K562 (cell line): ENCODE data around the gene RNF217. TPM values are rescaled to one million over a fixed set of nuclear protein-coding genes. Genes with fewer than 3 reads are reported as not detected.
A peak's percentile ranks its signal among the peaks of the same experiment; 100 is the strongest.

Experiments
- ATAC-seq: fragments of 200-7000 bp; cut with Tn5 transposase; 3 replicates; pipeline ENCODE4 v1.9.1; 2020; ENCODE audit warnings: moderate library complexity
- BruUV-seq: library from RNA; stranded (reverse); fragments of 400-500 nt; replicated peaks from 2 replicates; lab custom pipeline; 2021; lab: Mats Ljungman, UMichigan
- CTCF ChIA-PET: fragments of 300-600 bp; formaldehyde crosslinking; extraction: SDS; loops from one replicate; lab custom pipeline; 2021; ENCODE audit warnings: low intra/inter-chr PET ratio; lab: Yijun Ruan, JAX
- POLR2A ChIA-PET: fragments of 300-600, 350-650 bp; sonication (Branson Sonifier 250); formaldehyde crosslinking; extraction: SDS; loops from one replicate; lab custom pipeline; 2021; ENCODE audit warnings: antibody characterized with exemption, inconsistent platforms; lab: Yijun Ruan, JAX
- DNase-seq, 4 experiments: peaks; one replicate each; pipeline versions ENCODE4 v3.0.0 to v3.0.0-alpha.2; 2011 to 2018; ENCODE audit warnings: low spot score in 3 of 4, mixed read lengths in 3 of 4; ENCODE audit errors: extremely low read depth in 1 of 4
- FAIRE-seq: peaks from 2 replicates; lab custom pipeline; 2011; peaks lifted over from hg19 to GRCh38; lab: Jason Lieb, UNC
- H2AFZ ChIP-seq: 2 replicates; pipeline ENCODE4 v1.6.0; 2011; ENCODE audit warnings: low read depth, low read length, control low read depth, inconsistent platforms
- H3K27ac ChIP-seq: fragments of 200-600 bp; 3 replicates; pipeline ENCODE4 v1.8.0; 2011; ENCODE audit warnings: low read depth, mild to moderate bottlenecking, control low read depth, inconsistent platforms, low read length, moderate library complexity, mixed read lengths; ENCODE audit errors: extremely low read depth
- H3K27me3 ChIP-seq, 2 experiments: fragments of 300-600 bp in 1 of 2; 2 replicates in 1 of 2; 3 replicates in 1 of 2; pipeline versions ENCODE4 v1.6.0 to v1.8.0; 2011; ENCODE audit warnings: inconsistent platforms in 2 of 2, low read length in 2 of 2, mild to moderate bottlenecking in 1 of 2, mixed read lengths in 1 of 2, moderate library complexity in 1 of 2; ENCODE audit not compliant: control insufficient read depth in 2 of 2, insufficient read depth in 2 of 2
- H3K36me3 ChIP-seq: fragments of 300-600 bp; 3 replicates; pipeline ENCODE4 v1.8.0; 2011; ENCODE audit warnings: mild to moderate bottlenecking, low read length, inconsistent platforms; ENCODE audit not compliant: control insufficient read depth, insufficient read depth
- H3K4me1 ChIP-seq, 2 experiments: fragments of 200-600 bp in 1 of 2; replicated peaks in 1 of 2; 2 replicates in 1 of 2; 3 replicates in 1 of 2; pipeline versions ENCODE4 v1.5.1 to v1.8.0; 2011; ENCODE audit warnings: inconsistent platforms in 2 of 2, low read length in 2 of 2, mild to moderate bottlenecking in 1 of 2, mixed read lengths in 1 of 2, moderate library complexity in 1 of 2; ENCODE audit not compliant: control insufficient read depth in 2 of 2, insufficient read depth in 2 of 2
- H3K4me2 ChIP-seq: 2 replicates; pipeline ENCODE4 v1.6.1; 2011; ENCODE audit warnings: low read length, control low read depth, inconsistent platforms, mixed read lengths; ENCODE audit not compliant: insufficient read depth
- H3K4me3 ChIP-seq: fragments of 200-600 bp; sonication (generic), shearing (Covaris generic); 2 replicates; pipeline ENCODE4 v1.5.1; 2016; ENCODE audit warnings: control low read depth, inconsistent platforms
- H3K79me2 ChIP-seq: fragments of 200-600 bp; 3 replicates; pipeline ENCODE4 v1.8.0; 2011; ENCODE audit warnings: low read length, inconsistent platforms; ENCODE audit not compliant: control insufficient read depth, insufficient read depth
- H3K9ac ChIP-seq, 2 experiments: 2 replicates each; pipeline versions ENCODE4 v1.6.0 to v1.6.1; 2011; ENCODE audit warnings: low read depth in 2 of 2, low read length in 2 of 2, control low read depth in 1 of 2, inconsistent platforms in 1 of 2, mild to moderate bottlenecking in 1 of 2, mixed read lengths in 1 of 2; ENCODE audit not compliant: insufficient read depth in 1 of 2
- H3K9me1 ChIP-seq: one replicate; pipeline ENCODE4 v1.6.0; 2011; ENCODE audit warnings: inconsistent platforms, mild to moderate bottlenecking, low read length, moderate library complexity; ENCODE audit not compliant: control insufficient read depth, insufficient read depth
- H3K9me3 ChIP-seq: replicated peaks from 2 replicates; pipeline ENCODE4 v1.5.1; 2011; ENCODE audit warnings: low read depth, low read length, inconsistent platforms; ENCODE audit not compliant: control insufficient read depth, insufficient read depth
- H4K20me1 ChIP-seq: replicated peaks from 2 replicates; pipeline ENCODE4 v1.6.1; 2011; ENCODE audit warnings: low read length, inconsistent platforms, mixed read lengths; ENCODE audit not compliant: control insufficient read depth, insufficient read depth
- CBFA2T3 ChIP-seq: fragments of 450-650 bp; IDR thresholded peaks from 2 replicates; pipeline ENCODE4 v1.6.1; 2017
- CCNT2 ChIP-seq: IDR thresholded peaks from 2 replicates; pipeline ENCODE4 v1.6.1; 2011; ENCODE audit warnings: borderline replicate concordance, low read depth, mild to moderate bottlenecking, moderate library complexity, mixed read lengths, low read length; ENCODE audit not compliant: insufficient read length; ENCODE audit errors: extremely low read depth
- DIDO1 ChIP-seq: fragments of 450-650 bp; IDR thresholded peaks from 2 replicates; pipeline ENCODE4 v1.6.1; 2016; ENCODE audit warnings: low read depth, missing biosample characterization, missing genetic modification characterization
- MAFG ChIP-seq: fragments of 450-650 bp; conservative IDR thresholded peaks from 2 replicates; pipeline ENCODE4 v1.6.1; 2016; ENCODE audit warnings: missing genetic modification characterization, missing compliant biosample characterization
- MAFK ChIP-seq: IDR thresholded peaks from 2 replicates; pipeline ENCODE4 v1.6.1; 2011; ENCODE audit warnings: low read length, improper control_type of control experiment
- NFE2 ChIP-seq: IDR thresholded peaks from 2 replicates; pipeline ENCODE4 v1.6.1; 2014; ENCODE audit warnings: antibody characterized with exemption, low read depth
- SOX6 ChIP-seq: fragments of 450-650 bp; IDR thresholded peaks from 2 replicates; pipeline ENCODE4 v1.6.1; 2014; ENCODE audit warnings: mild to moderate bottlenecking
- ZBTB17 ChIP-seq: fragments of 450-650 bp; formaldehyde crosslinking; IDR thresholded peaks from 2 replicates; pipeline ENCODE4 v1.4.0; 2020; ENCODE audit warnings: mild to moderate bottlenecking
- ZEB2 ChIP-seq: fragments of 450-650 bp; IDR thresholded peaks from 2 replicates; pipeline ENCODE4 v1.6.1; 2016
- ZNF699 ChIP-seq: fragments of 250-450 bp; sonication (Bioruptor Pico); IDR thresholded peaks from 2 replicates; pipeline ENCODE4 v1.8.0; 2021; ENCODE audit warnings: mild to moderate bottlenecking, moderate library complexity; ENCODE audit not compliant: insufficient replicate concordance
- WGBS: fragments of 100-300 bp; shearing (Covaris generic); methylation state at CpG from one replicate; pipeline ENCODE4 v1.1.6; 2016; ENCODE audit warnings: low coverage, mixed read lengths; ENCODE audit not compliant: insufficient coverage; ENCODE audit errors: missing lambda C conversion rate; 5-methylcytosine and 5-hydroxymethylcytosine counted together
- in situ Hi-C: fragments of 300-500 bp; cut with MboI; formaldehyde crosslinking; loops from 4 replicates; pipeline ENCODE4 v1.15.0; 2018; ENCODE audit warnings: inconsistent platforms, mixed read lengths
- intact Hi-C: fragments of 100-400 bp; cut with micrococcal nuclease; formaldehyde crosslinking; loops from 2 replicates; pipeline ENCODE4 v1.14.2; 2022
- polyA plus RNA-seq, 8 experiments: library from polyadenylated mRNA; depleted of rRNA in 4 of 8; stranded (reverse) in 5 of 8; unstranded in 3 of 8; fragments of >200 nt; fragmentation: Nextera tagmentation in 2 of 8; fragmentation: Illumina TruSeq in 1 of 8; extraction: Ambion mirVana in 2 of 8; extraction: Trizol in 1 of 8; gene quantifications; 2 replicates each; pipeline versions ENCODE4 v1.2.1 to v1.2.3, GENCODE V29; 2011 to 2014; ENCODE audit warnings: inconsistent platforms in 1 of 8, missing spikeins in 1 of 8
- total RNA-seq, 7 experiments: library from RNA; depleted of rRNA in 6 of 7; stranded (reverse); fragments of >200 nt in 6 of 7; fragmentation: Illumina TruSeq in 2 of 7; extraction: Trizol in 2 of 7; gene quantifications; 2 replicates each; pipeline versions ENCODE4 v1.2.1 to v1.2.3, GENCODE V29; 2011 to 2021; ENCODE audit warnings: low replicate concordance in 1 of 7
- TF ChIP-seq, protein P1 (sequence below): sonication (generic); formaldehyde crosslinking; IDR thresholded peaks from 2 replicates; pipeline ENCODE4 v1.8.0; 2022; ENCODE audit warnings: mild to moderate bottlenecking, missing genetic modification reagents
- TF ChIP-seq, protein P2 (sequence below): sonication (generic); formaldehyde crosslinking; IDR thresholded peaks from 2 replicates; pipeline ENCODE4 v1.8.1; 2023; ENCODE audit warnings: mild to moderate bottlenecking, missing genetic modification reagents, moderate library complexity
- TF ChIP-seq, protein P3 (sequence below): IDR thresholded peaks from 2 replicates; pipeline ENCODE4 v1.6.1; 2012; ENCODE audit warnings: low read depth, low read length, improper control_type of control experiment, borderline replicate concordance

Gene RNF217
- total and polyA plus RNA-seq, 9 of the 15 experiments (the other 6 are each of a cell fraction or from before 2014, with no cell fraction given) = 2.9 to 25.6 (median 12.0) TPM

DNA sequence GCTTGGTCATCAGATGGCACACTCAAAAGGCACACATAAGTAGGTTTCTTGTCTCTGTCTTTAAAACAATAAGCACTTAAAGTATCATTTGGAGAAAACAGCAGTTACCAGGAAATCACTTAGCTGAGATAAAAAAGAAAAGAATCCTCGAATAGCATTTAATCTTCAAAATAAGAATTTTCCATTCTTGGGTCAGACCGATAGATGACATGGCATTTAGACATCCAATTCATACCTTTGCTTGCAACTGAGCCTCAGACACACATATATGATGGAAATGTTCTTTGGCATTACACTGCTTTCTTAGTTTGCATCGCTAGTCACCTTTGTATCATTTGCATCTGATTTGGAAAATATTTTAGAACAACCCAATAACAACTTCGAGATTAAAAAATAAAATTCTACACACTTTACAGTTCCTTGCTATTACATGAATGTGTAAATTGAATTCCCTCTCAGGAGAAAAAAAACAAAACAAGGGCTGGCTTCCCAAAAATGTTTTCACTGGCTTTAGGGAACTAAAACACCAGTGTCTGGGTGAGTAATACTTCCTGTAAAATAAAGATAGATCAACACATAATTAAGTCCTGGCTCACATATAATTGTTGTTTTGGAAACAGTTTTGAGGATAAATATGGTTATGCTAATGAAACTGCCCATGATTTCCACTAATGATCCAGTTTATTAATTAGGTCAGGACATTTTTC is 1.3 kb upstream of the RNF217 start:
- intact Hi-C loops = loop anchor here (2.0 to 10.0 kb wide), 4 partner anchors 90 to 824 kb away; partner anchors contain the start of genes HDDC2 and TPD52L1
- peak overlapping the region; percentile 81 for H2AFZ ChIP-seq
- H3K9me3 ChIP-seq = no peaks in the 10 kb centered on the region
- peaks cover 2% of the 10 kb centered on the region for H3K36me3 ChIP-seq
- peaks cover 53% of the 10 kb centered on the region for H3K79me2 ChIP-seq
- ChIA-PET CTCF (no interaction called here), POLR2A (interaction anchor here (1.5 kb wide), 1 partner anchor 9 kb away, joined by 6 read pairs; no protein-coding TSS in a partner anchor)
- peak overlapping the region; percentile 75 for H3K4me3 ChIP-seq
- H3K4me1 ChIP-seq = peaks cover 17 to 18% of the 10 kb centered on the region in 2 experiments
- in situ Hi-C loops = no loop called here
- H4K20me1 ChIP-seq = no peaks in the 10 kb centered on the region
- DNase-seq (peak in 2 of 4 experiments; percentile 12 to 33), ATAC-seq (no peak), FAIRE-seq (no peak)
- no peaks in the 10 kb centered on the region for H3K9me1 ChIP-seq
- H3K4me2 ChIP-seq = peak overlapping the region; percentile 93
- peak overlapping the region; percentile 84 for H3K27ac ChIP-seq
- TSS peak; percentile 47 for BruUV-seq
- peak overlapping the region in 1 of 2 experiments; percentile 89; a peak in 2 of 4 replicates for H3K9ac ChIP-seq
- no peaks in the 10 kb centered on the region for H3K27me3 ChIP-seq
- WGBS = 2% methylated on average over 4 of the region's 4 CpGs
- TF ChIP-seq CCNT2 (peak; percentile 23), CBFA2T3 (0 out of 2 replicates have a peak, but pooled peaks have one; percentile 21), SOX6 (peak; percentile 17; the same call in 1 of the 2 replicates), ZBTB17 (CRISPR knock-in tag) (no peak), MAFK (peak; percentile 15; the same call in 1 of the 2 replicates), ZEB2 (peak; percentile 16; the same call in 1 of the 2 replicates), NFE2 (peak; percentile 64; the same call in 1 of the 2 replicates), ZNF699 (CRISPR knock-in tag) (no peak), MAFG (tag) (peak; percentile 49), DIDO1 (no peak)
- TF ChIP-seq, protein P1, sequence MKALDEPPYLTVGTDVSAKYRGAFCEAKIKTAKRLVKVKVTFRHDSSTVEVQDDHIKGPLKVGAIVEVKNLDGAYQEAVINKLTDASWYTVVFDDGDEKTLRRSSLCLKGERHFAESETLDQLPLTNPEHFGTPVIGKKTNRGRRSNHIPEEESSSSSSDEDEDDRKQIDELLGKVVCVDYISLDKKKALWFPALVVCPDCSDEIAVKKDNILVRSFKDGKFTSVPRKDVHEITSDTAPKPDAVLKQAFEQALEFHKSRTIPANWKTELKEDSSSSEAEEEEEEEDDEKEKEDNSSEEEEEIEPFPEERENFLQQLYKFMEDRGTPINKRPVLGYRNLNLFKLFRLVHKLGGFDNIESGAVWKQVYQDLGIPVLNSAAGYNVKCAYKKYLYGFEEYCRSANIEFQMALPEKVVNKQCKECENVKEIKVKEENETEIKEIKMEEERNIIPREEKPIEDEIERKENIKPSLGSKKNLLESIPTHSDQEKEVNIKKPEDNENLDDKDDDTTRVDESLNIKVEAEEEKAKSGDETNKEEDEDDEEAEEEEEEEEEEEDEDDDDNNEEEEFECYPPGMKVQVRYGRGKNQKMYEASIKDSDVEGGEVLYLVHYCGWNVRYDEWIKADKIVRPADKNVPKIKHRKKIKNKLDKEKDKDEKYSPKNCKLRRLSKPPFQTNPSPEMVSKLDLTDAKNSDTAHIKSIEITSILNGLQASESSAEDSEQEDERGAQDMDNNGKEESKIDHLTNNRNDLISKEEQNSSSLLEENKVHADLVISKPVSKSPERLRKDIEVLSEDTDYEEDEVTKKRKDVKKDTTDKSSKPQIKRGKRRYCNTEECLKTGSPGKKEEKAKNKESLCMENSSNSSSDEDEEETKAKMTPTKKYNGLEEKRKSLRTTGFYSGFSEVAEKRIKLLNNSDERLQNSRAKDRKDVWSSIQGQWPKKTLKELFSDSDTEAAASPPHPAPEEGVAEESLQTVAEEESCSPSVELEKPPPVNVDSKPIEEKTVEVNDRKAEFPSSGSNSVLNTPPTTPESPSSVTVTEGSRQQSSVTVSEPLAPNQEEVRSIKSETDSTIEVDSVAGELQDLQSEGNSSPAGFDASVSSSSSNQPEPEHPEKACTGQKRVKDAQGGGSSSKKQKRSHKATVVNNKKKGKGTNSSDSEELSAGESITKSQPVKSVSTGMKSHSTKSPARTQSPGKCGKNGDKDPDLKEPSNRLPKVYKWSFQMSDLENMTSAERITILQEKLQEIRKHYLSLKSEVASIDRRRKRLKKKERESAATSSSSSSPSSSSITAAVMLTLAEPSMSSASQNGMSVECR (CRISPR knock-in tag) = no peak
- TF ChIP-seq, protein P2, sequence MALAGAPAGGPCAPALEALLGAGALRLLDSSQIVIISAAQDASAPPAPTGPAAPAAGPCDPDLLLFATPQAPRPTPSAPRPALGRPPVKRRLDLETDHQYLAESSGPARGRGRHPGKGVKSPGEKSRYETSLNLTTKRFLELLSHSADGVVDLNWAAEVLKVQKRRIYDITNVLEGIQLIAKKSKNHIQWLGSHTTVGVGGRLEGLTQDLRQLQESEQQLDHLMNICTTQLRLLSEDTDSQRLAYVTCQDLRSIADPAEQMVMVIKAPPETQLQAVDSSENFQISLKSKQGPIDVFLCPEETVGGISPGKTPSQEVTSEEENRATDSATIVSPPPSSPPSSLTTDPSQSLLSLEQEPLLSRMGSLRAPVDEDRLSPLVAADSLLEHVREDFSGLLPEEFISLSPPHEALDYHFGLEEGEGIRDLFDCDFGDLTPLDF = 0 out of 2 replicates have a peak, but pooled peaks have one; percentile 34
- TF ChIP-seq, protein P3, sequence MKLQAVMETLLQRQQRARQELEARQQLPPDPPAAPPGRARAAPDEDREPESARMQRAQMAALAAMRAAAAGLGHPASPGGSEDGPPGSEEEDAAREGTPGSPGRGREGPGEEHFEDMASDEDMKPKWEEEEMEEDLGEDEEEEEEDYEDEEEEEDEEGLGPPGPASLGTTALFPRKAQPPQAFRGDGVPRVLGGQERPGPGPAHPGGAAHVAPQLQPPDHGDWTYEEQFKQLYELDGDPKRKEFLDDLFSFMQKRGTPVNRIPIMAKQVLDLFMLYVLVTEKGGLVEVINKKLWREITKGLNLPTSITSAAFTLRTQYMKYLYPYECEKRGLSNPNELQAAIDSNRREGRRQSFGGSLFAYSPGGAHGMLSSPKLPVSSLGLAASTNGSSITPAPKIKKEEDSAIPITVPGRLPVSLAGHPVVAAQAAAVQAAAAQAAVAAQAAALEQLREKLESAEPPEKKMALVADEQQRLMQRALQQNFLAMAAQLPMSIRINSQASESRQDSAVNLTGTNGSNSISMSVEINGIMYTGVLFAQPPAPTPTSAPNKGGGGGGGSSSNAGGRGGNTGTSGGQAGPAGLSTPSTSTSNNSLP = peak; percentile 14; the same call in 1 of the 2 replicates
